Stimulated activated CD8-positive, alpha-beta memory T cell treated with anti-CD3 and anti-CD28 coated beads, Interleukin-15, amount 100 ng/mL, for 24 hours (primary cell): ENCODE data around the gene BPIFA2.
"Not testable (repeated sequence)": the region's sequence is repeated elsewhere in the genome, so short reads cannot be mapped to it uniquely, and the experiment has no call there.

Experiments used
- DNase-seq: peaks from one replicate; pipeline ENCODE4 v3.0.0-alpha.2; 2020; ENCODE audit warnings: low read depth

Gene BPIFA2, protein sequence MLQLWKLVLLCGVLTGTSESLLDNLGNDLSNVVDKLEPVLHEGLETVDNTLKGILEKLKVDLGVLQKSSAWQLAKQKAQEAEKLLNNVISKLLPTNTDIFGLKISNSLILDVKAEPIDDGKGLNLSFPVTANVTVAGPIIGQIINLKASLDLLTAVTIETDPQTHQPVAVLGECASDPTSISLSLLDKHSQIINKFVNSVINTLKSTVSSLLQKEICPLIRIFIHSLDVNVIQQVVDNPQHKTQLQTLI

DNA sequence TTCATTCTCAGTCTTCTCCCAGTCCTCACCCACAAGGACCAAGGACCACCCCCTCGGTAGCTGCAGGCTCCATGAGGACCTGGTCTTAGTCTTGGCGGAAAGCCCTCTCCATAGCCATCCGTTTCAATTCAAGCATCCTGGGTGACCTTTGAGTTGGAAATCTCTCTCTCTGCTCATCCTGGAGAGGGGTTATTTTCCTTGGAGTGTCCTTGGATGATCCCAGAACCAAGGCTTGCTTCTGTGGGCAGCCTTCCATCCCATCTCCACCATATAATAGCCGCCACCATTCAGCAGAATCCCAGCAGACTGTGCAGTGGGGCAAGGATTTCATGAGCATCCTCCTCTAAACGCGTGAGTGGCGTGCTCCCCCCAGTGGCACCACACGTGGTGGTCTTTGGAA, at the start of gene BPIFA2:
TSS of gene BPIFA2 (plus strand) at position 301 of the 400 bp plus-strand sequence. CDS start 987 bp downstream, outside the sequence.
- DNase-seq: no peak

DNA sequence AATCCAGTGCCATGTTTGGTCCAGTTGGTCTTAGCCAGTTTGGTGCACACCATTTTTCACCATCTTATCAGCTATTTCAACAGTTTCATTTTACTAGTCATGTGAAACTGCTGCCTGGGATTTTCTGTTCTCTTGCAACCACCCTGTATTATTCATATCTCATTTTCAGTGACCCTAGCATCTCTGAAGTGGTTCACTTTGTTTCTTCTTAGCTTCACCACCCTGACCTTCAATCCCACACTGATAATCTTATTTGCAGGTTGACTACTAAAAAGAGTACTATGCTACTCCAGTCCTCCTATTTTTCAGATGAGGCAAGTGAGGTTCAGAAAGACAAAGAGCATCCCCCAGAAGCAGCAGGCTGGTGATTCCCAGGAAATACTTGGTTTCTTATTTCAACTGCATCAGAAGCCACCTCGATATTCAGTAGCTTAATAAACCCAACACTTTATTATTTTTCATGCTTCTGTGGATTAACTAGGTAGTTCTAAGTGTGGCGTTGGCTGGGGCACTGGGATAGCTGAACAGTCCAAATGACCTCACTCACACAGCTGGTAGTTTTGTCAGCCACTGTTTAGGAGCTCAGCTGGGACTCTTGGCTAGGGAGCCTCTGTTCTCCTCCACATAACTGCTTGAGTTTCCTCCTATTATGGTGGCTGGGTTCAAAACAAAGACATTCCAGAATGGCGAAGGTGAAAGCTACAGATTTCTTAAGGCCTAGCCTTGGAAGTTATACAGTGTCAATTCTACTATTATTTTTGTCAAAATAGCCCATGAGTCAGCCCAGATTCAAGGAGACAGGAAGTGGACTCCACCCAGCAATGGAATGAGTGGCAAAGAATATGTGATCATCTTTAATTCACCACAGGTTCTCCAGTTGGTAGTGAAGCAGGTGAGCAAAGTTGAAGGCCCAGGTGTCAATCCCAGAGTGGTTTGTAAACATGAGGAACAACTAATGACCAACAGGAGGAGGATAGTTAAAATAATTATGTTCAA, 47.9 kb upstream of the BPIFA2 start:
- no peak for DNase-seq

DNA sequence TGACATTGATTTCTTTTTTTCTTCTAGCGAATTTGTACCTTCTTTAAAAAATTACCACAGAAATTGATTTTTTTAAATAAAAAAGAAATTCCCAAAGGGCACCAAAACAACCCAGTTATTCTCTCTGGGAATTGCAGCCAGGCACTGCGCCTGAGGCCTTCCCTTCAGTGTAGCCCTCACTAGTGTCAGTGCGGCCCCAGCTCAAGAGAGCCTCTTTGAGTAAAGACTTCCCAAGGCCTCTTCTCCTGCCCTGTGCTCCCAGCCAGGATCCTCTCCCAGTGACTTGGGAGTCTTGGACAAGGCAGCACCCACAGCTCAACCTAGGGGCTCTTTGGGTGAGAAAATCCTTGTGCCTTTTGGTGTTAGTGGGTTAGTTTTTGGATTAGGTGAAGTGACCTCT, 47.0 kb upstream of the BPIFA2 start:
- no peak for DNase-seq

DNA sequence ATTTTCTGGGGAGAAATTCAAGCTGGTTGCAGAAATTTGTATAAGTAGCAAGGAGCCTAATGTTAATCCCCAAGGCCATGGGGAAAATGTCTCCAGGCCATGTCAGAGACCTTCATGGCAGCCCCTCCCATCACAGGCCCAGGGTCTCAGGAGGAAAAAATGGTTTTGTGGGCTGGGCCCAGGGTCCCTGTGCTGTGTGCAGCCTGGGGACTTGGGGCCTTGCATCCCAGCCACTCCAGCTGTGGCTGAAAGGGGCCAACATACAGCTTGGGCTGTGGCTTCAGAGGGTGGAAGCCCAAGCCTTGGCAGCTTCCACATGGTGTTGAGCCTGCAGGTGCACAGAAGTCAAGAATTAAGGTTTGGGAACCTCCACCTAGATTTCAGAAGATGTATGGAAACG, 45.7 kb upstream of the BPIFA2 start:
- not testable (repeated sequence) for DNase-seq

DNA sequence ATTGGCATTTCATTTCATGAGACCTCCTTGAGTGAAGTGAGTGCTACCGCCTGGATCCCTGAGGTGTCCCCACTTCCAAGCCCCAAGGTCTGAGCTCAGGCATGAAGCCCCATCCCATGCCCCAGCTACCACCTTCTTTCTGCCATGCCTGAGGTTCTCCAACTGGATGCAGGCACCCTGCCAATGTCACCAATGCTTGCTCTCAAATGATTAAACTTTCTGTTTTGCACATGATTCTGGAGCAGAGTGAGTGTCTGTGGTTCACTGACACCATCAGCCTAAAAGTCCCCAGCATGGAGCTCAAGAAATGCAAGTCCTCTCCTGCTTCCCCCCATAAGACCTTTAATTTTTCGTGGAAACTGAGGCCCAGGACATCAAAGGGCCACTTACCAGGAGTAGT, 43.7 kb upstream of the BPIFA2 start:
- no peak for DNase-seq

DNA sequence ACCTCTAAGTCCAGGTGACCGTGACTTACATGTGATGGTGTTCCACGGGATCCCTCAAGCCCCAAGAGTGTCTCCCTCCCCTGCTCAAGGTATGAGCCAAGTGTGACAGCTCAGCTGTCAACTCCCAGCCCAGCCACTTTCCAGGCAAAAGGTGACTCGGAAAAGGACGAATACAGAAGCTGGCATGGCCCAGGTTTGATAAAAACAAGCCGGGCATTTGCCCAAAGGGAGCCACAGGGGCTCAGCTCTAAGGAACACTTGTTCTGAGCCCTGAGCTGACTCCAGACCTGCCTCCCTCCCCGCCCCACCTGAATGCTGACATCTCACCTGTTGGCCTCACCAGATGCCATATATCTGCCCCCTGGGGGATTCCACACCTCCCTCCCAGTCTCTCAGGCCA, 43.0 kb upstream of the BPIFA2 start:
- DNase-seq: no peak

DNA sequence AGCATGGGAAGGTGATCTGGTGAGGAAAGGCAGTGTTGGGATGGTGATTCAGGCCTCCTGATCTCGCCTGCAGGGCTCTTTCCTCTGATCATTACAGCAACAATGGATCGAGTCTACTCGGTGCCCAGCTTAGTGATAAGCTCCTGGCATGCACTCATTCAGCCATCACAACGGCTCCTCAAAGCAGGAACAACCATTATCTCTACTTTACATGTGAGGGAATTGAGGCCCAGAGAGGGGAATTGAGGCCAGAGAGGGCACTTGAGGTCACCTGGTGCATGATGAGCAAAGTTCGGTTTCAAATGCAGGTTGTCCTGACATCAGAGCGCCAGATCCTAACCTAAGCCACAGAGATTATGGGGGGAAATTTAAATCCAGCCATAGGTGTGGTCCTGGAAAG, 42.0 kb upstream of the BPIFA2 start:
- DNase-seq: no peak

DNA sequence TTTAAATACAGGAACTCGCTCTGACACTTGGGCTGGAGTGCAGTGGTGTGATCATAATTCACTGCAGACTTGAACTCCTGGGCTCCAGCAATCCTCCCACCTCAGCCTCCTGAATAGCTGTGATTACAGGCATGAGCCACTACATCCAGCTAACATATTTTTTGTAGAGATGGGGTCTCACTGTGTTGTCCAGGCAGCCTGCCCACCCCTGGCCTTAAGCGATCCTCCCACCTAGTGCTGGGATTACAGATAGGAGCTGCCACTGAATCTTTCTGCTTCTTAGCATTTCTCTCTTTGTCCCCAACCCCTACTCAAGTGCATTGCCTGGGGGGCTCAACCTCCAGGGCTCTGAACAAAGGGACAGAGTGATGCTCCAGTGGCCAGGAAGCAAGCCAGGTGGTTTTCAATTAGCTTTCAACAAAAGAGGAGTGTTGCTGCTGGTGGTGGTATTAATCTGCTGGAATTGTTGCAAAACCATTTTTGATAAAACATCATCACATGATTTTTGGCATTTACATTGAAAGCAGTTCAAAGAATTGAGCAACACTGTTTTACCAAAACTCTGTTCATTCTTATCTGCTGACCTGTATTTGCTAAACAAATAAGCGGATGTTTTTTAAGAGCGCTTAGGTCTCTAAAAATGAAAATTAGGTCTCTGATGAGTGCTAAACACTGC, 40.4 kb upstream of the BPIFA2 start:
- no peak for DNase-seq

DNA sequence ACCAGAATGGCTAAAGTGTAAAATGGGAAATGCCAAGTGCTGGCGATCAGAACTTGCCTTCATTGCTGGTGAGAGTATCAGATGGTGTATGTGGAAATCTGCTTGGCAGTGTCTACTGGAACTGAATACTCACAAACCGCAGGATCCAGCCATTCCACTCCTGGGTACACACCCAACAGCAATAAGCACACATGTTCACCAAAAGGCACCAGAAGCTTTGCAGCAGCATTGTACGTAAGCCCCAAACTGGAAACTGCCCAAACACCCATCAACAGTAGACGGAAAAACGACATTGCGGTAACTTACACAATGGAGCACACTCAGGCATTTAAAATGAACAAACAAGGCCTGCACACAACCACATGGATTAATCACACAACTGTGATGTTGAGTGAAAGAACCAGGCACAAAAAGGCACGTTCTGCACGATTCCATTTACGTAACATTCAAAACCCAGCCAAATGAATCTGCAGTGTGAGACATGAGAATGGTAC, 37.3 kb upstream of the BPIFA2 start:
- no peak for DNase-seq

DNA sequence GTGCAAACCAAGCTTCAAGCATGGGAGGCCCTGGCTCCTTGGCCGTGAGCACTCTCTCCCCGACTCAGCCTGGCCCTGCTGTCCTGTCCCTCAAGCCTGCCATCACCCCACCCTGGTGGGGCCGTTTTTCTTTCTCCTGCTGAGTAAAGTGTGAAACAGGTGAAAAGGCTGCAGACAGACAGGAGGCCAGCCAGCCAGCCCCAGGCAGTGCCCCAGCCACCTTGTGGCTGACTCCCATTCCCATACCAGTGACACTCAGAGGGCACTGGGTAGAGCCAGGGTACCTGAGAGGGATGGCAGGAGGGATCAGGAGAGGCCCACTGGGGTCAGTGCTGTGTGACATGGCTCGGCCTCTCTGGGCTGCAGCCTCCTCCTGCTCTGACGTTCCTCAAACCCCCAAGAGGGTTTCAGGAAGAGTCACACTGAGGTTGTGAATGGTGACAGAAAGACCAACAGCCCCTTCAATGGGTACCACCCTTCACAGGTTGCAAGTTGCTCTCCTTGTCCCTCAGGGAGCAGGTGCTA, 35.9 kb upstream of the BPIFA2 start:
- DNase-seq: no peak

DNA sequence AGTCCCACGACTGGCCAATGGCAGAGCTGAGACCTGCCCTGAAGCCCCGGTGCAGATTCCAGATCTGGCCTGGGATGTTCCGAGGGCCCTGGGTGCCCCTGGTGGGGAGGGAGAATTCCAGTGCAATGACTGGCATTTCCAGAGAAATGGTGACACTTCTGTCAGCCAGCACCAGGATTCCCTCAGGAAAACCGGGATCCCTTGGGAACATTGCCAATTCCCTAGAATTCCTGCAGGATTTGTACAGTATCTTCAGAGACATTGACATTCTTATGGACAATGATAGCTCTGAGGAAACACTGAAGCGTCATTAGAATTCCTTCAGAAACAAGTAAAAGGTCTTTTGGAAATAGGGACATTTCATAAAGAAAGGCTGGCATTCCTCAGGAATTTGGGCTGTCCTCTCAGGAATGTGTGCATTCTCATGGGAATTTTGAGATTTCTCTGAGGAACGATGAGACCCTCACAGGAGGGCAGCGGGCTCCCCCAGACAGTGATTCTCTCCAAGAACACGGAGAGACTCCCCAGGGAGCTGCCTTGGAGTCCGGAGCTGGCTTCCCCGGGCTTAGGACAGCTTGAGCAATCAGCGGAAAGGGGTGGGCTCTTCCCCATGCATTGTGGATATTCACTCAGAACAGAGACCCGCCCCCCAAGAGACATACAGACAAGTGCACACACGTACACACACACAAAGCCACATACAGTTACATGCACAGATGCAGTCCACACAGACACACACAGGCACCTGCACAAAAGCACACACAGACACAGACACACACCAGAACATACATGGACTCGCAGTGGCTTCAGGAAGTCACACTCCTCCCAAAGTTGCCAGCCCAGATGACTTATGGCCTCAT, 35.2 kb upstream of the BPIFA2 start:
- DNase-seq: no peak

DNA sequence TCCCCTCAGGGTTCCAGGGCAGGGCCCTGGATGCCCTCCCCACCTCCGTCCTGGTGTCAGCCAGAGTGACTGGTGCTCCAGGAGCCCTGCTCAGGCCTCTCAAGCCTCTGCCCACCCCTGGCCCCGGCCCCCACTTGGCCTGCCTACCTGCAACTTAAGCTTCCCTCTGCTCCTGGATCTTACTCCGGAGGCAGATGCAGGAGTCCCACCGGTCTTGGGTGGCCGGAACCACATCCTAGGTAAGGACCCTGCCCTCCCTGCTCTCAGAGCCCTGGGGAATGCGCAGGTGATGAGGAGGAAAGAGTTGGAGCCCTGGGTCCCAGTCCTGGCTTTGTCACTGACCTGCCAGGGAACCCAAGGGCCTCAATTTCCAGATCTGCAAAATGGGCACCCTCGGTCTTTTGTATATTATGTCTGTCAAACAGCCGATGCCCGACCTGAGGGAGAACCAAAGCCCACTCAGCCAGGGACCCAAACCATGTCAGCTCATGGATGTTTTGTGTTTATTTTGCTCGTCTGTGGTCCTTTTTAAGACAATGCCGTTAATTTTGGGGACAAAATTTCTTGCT, 34.5 kb upstream of the BPIFA2 start:
- DNase-seq: no peak

DNA sequence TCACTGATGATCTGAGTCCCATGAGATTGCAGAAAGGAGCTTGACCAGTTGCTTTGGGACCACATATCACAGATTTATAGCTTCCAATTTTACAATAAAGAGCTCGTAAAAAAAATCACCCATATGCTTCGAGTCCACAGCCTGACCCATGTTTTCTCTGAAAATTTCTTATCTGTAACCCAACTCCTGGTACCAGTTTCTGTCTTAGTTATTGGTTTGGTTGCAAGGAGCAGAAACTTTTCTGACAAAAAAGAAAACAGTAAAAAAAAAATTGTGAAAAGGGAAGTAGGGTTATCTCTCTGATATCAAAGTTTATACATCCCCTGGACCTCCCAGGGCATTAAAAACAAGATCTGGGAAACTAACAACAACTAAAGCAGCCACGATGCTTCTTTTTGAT, 30.8 kb upstream of the BPIFA2 start:
- no peak for DNase-seq

DNA sequence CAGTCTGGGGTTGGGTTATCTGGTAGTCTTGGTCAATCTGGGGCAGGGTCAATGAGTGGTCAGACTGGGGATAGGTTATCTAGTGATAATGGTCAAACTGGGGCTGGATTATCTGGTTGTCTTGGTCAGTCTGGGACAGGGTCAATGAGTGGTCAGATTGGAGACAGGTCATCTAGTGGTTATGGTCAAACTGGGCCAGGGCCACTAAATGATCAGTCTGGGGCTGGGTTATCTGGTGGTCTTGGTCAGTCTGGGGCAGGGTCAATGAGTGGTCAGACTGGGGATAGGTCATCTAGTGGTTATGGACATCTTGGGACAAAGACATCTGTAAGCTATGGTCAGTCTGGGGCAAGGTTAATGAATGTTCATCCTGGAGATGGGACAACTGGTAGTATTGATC, 28.5 kb upstream of the BPIFA2 start:
- DNase-seq: no peak

DNA sequence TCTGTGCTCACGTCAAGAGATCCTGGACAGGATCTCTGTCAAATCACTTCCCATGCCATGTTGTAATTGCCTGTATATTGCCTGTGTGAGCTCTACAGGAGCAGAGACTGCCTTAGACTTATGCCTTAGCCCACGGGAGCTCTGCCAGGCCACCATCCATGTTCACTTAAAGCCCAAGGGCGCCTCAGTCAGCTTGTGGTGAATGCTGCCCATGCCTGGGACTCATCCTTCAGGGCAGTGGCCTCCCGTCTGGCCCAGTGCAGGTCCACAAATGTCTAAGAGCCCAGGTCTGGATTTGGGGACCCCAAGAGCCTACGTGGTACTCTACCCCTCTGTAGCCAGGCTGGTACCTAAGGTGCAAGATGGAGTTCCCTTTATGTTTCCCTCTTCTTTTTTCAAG, 22.4 kb upstream of the BPIFA2 start:
- no peak for DNase-seq

DNA sequence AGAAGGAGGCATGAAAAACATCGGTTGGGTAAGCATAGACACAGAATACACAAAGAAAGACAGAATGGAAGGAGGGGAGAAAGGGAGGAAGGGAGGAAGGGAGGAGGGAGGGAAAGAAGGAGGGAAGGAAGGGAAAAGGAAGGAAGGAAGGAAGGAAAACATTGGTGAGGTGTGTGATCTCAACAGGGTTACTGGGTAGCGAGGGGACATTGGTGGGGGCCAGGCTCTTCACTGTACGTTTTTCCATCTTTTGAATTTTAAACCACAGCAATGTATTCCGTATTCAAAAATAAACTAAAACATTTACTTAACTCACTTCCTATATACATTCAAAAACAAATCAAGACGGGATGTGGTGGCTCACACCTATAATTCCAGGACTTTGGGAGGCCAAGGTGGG, 20.7 kb upstream of the BPIFA2 start:
- DNase-seq: no peak

DNA sequence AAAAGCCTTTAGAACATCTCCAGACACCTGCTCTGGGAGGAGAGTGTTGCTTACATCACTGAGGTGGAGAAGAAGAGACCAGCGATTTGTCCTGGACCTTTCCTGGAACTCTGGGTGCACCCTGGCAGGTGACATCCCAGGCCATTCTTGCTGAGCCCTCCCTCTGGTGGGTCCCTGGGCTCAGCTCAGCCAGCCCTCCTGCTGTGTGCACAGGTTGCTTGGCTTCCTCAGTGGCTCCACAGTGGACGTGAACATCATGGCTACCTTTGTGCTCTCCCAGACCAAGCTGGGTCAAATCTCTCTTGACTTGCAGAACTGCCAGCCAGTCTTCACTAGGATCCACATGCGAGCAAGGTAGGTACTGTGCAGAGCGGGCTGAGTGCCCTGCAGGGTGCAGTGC, 19.9 kb upstream of the BPIFA2 start:
- no peak for DNase-seq

DNA sequence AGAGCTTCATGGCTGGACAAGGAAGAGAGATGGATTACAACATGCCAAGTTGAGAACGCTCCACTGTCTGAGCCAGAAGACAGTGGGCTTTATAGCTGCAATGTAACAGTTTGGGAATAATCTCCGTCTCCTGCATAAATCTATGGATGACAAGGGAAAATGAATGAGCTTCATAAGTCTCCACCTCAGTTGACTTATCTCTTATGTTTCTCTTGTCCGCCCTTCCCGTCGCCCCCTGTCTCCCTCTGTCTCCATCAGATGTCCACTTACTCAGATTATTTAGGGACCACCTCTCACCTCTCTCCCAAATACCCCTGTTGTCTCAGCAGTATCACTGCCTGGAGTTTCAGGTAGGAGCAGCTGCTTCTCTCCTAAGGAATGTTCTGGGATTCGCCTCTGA, 13.7 kb upstream of the BPIFA2 start:
- no peak for DNase-seq

DNA sequence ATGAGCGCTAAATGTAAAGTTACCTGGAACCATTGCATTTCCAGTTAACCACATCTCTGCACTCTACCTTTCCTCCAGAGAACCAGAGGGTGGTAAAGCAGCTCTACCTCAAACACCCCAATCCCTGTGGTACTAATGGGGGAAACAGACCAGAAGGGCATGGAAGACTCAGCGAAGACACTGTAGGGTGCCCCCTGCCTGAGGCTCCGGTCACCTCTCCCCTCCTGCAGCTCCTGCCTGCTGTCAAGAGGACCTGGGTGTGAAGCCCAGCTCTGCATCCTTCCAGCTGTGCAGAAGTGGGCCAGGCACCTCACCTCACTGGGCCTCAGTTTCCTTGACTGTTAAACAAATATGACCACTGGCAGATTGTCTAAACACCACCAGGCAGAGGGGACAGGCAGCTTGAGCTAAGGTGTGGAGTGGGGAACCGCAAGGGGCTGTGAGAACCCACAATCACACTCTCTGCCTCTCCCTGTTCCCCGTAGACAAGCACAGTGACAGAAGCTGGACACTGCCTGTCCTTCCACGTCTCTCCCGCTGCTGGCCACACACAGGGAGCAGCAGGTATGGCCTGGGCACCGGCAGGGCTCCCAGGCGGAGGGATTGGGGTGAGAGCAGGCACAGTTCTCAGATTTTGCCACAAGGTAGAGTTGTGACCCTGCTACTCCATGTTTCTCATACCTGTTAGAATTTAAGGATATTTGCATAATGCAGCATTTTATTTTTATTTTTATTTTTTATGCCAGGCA, 9.1 kb upstream of the BPIFA2 start:
- DNase-seq: no peak

DNA sequence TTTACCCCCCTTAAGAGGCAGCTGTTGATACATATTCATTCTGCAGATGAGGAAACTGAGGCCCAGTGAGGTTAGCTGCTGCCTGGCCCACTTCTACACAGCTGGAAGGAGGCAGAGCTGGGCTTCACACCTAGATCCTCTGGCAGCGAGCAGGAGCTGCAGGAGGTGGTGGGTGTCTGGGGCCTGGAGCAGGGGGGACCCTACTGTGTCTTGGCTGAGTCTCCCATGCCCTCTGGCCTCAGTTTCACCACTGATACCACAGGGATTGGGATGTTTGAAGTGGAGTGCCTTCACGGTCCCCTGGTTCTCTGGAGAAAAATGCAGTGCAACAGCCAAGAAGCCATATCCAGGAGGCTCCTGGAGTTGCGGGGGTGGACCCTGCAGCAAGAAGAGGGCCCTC, 8.2 kb upstream of the BPIFA2 start:
- DNase-seq: no peak
